IPS DF 19.7 (cell line): ENCODE measurements around the gene OAF.
A peak's percentile ranks its signal among the peaks of the same experiment; 100 is the strongest.
"Not testable (repeated sequence)": the region's sequence is repeated elsewhere in the genome, so short reads cannot be mapped to it uniquely, and the experiment has no call there.

ENCODE experiments used
- DNase-seq: peaks from one replicate; pipeline ENCODE4 v3.0.0-alpha.2; 2013; ENCODE audit warnings: low read depth, low spot score

OAF gene

DNA sequence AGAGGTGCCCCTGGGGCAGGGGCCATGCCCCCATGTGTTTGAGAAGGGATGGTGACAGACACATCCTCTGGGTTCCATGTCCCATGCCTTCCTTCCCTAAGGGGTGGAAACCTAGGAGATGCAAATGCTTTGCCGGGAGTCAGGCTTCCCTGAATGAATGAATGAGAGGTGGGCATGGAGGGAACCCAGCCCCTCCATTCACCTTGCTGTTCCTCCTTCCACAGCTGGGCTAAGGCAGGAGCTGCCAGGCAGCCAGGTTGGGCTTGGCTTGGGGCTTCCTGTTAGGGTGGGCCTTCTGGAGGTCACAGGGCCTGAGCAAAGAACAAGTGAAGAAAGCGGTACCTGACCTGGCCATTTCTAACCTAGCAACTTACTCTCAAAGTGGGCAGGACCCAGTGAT is 30.0 kb downstream of the OAF start:
- no peak for DNase-seq

DNA sequence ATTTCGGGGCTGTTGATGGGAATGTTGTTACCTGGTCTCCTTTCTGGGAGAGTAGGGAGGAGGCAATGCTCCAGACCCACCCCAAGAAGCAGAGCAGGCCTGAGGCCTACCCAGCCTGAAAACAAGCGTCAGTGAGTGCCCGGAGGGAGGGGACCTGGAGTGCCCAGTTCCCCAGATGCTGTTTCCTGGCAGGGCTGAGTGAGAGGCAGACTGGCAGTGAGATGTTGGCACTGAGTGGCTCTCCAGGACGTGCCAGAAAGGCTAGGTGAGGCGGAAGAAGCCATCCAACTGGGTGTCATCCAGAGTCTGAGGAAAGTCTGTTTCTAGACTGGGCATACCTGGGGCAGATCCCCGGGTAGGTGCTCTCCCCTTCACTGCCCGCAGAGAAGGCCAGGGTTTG is 30.4 kb downstream of the OAF start:
- no peak for DNase-seq

DNA sequence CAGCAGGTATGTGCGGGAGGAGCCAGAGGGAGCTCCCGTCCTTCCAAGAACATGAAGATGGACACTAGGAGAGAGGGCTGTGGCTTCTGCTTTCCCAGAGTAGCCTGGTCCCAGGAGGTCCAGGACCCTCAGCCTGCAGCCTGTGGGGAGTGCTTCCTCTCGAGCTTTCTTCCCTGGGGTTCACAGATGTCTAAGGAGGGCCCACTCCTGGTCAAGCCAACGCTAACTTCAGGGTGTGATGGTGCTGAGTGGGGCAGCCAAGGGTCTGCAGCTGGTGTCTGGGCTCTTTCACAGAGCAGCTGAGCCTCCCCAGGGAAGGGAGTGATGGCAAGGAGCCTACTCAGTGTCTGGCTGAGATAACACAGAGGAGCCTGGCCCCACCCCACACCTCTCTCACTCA is 32.4 kb downstream of the OAF start:
- DNase-seq, result no peak

DNA sequence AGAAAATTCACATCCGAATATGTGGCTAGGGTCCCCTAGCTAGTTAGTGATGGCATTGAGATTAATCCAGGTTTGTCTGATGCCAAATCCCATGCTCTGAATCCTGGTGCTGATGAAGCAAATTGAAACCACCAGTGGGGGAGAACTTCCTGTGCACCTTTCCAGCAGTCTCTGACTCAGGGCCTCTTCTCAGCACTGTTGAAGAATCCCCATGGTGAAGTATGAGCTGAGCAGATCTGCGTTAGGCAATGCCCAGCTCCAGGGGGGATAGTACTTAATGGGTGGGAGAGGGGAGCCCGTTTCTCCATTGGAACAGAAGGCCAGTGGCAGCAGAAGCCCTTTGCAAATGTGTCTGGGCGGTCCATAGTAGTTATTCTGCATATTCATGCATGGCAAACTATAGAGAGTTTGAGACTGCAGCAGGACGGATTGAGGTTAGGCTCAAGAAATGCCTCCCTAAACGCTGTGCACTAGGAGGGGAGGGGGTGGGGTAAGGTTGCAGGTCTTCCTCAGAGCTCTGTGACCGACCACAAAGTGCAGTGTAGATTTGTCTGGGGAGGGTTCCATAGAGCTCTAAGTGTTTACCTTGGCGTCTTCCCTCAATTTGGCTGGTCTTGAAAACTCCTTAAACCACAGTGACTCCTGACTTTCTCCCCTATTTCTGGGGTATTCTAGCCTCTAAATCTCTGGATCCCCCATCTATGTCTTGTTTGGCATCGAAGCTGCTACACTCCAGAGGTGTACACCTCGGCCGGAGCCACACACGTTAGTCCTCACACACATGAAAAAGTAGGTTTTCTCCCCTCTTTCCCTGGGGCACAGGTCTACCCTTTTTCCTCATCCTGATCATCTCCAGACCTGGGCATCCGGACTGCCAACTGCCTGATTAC is 33.9 kb downstream of the OAF start:
- DNase-seq, result no peak

DNA sequence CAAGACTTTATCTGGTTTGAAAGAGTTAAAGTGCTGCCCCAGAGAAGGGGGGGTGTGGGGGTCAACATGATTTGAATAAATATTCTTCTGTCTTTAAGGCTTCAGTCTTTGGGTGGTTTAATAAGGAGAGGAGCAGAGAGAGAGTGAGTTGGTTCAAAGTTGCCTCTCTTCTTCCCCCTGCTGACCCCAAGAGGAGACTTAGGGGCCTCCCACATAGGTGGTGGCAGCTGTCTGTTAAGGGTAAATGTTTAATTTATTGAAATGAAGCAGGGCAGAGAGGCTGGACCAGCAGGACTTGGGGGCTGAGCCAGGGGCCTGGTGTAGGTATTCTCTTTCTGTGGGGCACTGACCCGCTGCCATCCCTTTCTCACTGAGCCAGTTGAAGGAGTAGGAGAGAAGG is 34.6 kb downstream of the OAF start:
- no peak for DNase-seq

DNA sequence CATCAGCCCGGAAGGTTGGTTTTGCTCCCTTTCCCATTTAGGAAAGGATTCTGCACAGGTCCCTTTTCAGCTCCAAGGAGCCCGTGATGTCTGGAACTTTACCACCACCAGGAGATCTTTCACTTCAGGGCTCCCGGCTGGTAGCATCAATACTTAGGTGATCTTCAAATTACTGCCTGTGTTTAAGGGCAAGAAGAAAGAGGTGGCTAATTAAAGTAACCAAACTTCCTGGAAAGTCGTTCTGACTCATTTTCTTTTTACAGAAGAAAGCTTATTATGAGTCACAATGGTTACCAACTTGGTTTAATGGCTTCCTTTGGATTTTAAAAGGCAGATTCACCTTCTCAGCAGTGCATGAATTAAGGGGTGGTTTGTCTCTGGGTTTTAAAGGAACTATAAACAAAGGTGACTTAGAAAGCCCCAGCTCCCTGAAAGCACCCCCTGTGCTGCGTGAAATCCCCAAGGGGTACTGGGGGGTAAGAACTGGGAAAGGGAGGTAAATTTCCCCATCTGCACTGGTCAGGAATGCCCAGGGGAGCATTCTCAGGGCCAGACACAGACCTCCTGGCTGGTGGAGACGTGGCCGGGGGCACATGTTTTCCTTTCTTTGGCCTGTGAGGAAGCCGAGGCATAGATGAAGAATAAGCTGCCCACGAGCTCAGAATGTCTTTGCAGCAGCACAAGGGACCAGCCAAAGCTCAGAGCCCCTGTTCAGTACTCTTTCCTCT is 37.9 kb downstream of the OAF start:
- DNase-seq, result no peak

DNA sequence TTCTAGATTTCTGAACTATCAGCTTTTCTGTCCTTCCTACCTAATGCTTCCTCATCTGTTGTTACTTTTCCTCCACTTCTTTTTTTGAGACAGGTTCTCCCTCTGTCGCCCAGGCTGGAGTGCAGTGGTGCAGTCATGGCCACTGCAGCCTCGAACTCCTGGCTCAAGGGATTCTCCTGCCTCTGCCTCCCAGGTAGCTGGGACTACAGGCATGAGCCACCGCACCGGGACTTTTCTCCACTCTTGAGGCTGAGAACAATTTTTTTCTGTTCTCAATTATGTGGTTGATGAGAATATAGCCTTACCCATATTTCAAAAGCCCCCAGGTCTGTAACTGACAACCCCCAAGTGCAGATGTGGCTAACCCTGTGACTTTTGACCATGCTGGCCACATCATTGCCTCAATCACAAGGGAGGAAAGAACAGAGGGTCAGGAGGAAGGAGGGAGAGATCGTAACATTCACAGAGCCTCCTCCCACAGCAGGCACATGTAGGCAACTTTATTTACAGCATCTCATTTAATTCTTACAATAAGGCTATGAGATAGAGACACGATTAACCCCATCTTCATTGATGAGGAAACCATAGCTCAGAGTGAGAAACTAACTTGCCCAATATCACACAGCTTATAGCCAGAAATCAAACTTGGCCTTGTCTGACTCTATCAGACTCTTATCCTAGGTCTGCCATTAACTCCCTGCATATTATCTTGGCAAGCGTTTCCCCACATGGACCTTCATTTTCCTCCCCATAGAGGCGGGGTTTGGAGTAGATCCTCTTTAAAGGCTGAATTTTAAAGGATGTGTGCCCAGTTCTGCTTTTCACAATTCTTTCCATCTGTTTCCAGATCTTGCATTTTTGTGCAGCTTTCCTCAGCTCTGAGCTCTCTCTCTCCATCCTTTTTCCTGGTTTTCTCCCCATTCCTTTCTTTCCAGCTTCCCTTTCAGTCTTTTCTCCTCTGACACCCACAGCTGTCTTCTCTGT is 38.7 kb downstream of the OAF start:
- no peak for DNase-seq

DNA sequence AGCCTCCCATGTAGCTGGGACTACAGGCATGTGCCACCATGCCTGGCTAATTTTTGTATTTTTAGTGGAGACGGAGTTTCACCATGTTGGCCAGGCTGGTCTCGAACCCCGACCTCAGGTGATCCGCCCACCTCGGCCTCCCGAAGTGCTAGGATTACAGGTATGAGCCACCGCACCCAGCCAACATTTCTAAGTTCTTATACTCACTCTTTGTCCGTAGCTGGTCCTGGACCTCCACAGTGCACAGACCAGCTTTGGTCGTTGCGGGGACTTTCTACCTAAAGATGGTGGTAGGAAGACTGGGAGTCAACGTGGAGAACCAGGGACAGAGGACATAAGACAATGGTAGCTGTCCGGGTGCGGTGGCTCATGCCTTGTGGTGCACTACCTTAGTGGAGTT is 42.5 kb downstream of the OAF start:
- DNase-seq, result not testable (repeated sequence)

DNA sequence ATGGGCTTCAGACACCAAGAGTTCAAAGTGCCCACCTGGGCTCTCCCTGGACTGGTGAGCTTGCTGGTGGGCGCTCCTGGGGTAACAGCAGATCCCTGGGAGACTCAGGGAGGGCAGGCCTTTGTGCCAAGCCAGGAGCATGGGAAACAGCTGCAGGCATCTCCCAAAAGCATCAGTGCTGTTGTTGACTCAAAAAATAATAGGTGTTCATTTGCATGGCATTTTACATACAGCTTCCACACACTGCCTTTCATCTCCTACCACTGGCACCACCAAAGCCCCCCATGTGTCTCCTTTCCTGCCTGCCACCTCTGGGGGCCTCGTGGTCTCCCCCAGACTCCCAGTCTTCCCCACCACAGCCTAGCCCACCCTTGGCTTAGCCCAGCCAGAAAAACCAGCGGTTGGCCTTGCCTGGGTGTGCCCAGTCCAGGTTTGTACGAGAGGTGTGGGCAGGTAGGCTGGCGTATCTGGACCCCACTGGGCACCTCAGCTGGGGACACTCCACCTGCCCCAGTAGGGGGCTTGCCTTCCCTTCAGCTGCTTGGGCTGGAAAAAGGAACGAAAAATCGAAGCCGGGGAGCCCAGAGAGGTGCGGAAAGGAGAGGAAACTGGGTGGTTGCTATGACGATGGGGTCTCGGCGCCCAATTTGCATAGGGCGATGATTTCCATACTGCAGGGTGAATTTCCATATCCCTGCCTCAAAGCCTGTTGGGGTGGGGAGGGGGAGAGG is 44.1 kb downstream of the OAF start:
- peak; percentile 79 for DNase-seq

DNA sequence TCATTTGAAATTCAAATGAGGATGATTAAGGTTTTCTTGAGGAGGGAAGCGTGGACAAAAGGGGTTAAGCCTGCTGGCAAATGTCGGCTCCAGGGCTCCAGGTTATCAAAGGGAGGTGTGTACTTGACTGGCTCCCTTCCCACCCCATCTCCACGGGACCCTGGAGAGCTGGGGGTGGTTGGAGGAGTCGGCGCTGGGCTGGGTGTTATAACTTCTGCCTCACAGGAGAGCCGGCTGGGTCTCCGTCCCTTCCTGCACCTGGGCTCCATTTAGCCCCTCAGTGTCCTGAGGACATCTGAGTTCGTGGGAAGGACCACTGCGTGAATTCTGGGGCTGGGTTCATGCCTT is 44.7 kb downstream of the OAF start:
- no peak for DNase-seq

DNA sequence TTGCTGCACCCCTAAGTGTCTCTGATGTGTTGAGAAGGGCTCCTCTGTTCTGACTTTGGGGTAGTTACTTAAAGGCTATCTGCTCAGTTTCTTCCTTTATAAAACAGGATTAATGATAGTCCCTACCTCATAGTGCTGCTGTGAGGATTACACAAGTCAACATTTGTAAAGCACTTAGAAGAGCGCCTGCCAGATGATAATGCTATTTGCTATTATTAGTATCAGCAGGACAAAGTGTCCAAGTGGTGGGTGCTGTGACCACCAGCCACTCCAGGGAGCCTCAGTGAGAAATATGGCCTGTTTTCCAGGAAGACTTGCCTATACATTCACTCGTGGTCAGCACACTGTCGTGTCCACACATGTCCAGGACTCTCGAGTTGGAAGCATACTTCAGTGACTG is 45.3 kb downstream of the OAF start:
- DNase-seq, result no peak

DNA sequence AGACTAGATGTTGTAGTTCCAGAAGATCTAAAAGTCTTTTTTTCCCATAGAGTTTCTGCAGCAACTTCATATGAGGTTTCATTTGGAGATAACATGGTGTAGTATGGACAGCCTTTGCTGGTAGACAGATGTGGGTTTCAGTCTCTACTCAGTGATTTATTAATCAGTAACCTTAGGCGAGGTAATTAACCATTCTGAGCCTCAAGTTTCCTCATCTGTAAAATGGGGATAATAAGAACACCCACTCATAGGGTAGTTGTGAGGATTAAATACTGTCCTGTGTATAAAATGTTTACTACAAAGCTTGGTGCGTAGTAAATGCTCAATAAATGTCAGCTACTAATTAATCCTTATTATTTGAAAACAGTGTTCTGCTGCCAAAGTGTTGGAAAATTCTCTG is 45.9 kb downstream of the OAF start:
- no peak for DNase-seq

DNA sequence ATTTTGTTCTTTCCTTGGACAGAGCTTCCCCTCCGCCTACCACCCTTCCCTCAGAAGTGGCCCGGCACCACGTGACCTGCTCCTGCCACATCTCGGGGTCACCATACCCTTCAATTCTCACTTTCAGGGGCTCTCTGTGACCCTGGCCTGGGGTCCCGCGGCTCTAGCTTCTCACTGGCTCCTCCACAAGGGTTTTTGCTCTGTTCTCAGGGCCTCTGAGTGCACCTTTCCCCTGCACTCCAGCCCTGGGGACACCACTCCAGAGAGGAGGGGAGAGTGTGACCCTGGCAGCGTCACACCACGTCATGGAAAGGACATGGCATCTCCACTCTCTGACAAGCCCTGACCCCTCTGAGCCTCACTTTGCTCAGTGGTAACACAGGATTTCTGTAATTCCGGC is 46.5 kb downstream of the OAF start:
- DNase-seq, result no peak

DNA sequence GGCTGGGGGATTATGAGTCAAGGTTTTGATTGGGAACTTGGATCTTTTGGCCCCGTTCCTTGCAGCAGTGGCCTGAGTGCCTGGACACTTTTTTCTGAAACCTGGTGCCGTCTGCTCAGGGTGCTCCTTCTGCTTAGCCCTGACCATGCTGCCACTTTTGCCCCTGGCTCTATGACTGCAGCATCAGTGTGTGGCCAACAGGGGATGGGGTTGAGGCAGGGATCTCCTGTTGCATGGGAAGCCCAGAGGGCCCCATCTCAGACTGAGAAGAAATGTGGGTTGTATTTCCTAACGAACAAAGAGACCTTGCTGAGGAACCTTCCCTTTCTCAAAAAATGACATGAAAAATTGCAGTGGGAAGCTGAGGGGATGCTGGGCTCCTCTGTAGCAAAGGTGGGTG is 47.8 kb downstream of the OAF start:
- no peak for DNase-seq

DNA sequence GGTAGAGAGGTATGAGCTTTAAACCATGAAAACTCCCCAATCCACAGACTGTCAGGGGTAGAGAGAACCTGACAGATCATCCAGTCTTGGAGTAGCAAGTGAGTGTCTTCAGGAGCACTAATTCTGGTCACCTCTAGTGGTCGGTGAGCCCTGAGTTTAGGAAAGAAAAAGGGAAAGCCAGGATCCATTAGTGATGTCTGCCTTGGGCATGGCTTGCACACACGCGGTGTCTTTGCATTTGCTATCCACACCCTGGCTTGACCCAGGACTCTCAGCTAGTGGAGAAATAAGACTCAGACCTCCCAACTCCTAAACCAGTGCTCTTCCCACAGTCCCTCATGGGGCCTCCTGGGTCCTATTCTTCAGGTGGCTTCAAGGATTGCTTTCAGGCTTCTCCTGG is 48.4 kb downstream of the OAF start:
- DNase-seq, result no peak

DNA sequence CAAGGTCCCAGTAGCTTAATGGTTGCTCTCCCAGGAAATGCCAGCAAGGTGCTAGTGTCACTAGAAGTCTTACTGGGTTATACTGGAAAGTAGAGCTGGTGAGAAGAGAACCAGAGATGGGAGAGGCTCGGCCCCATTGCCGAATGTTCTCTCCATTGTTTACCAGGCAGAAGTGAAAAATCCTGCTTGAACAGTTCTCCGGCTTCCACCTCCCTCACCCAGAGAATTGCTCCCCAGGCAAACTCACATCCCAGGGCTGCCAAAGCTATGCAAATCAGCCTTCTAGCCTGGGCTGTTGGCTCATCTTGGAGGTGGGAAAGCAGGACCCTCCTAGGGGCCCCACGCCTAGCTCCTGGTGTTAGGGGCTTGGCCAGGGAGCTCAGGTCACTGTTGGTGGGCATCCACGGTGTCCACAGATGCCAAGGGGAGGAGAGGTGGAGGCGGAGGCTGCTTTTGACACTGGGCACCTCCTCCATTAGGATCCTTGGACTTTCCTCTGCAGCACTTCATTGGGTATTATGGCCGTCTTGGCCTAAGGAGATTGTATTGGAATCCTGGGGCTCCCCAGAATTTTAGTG is 49.2 kb downstream of the OAF start:
- DNase-seq, result no peak

DNA sequence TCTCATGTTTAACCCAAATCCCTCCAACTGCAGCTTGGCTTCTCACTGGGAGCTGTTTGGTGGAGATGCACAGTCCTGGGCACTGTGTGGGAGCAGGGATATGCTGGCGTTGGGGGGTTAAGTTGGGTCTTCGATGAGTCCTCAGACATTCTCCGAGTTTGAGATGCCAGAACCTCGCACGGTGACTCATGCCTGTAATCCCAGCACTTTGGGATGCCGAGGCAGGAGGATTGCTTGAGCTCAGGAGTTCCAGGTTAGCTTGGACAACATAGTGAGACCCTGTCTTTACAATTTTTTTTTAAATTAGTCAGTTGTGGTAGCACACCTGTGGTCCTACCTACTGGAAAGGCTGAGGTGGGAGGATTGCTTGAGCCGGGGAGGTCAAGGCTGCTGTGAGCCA is 49.8 kb downstream of the OAF start:
- DNase-seq, result no peak

DNA sequence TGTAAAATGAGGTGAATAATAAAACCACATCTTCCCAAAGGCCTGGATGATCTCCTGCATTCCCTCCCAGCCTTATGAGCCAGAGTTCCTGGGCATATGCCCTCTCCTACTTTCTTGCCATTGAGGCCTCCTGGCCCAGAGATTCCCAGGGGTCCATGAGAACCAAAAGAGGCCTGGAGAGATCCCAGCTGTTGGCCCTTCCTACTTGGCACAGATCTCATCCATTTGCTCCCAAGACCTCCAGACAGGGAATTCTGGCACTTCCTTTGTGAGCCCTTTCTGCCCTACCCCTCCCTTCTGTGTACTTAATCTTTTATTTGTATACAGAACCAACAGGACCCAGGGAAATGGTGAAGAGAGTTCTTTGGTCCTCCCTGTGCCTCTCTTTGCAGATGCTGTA is 50.5 kb downstream of the OAF start:
- DNase-seq, result no peak

DNA sequence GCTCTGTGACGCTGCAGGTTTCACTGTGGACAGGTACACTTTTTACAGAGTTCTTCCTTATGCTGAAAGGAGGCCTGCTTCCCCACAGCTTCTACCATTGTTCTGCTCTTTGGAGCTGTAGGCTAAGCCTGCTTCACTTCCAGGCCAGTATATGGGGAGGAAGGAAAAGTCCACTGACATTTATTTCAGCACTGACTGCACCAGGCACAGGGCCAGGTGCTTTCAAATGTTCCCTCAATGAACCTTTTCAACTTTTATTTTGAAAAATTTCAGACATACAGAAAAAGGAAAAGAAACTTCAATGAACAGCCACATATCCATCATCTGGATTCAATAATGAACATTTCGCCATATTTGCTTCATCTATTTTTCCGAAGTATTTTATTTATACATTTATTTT is 51.1 kb downstream of the OAF start:
- DNase-seq, result no peak

DNA sequence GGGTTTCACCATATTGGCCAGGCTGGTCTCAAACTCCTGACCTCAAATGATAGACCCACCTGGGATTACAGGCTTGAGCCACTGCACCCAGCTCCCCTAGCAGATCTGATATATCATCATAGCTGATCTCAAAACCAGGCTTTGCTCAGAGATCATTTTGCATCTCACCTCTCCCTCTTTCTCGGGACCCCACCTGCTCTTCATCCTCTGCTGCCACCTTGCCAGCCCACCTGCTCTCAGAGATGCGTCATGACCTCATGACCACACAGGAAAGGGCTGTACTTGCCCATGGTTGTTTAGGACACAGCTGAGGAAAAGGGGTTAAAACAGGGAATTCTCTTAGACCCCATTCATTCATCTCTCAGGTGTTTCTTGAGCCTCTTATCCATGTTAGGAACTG is 56.5 kb downstream of the OAF start:
- DNase-seq, result no peak

DNA sequence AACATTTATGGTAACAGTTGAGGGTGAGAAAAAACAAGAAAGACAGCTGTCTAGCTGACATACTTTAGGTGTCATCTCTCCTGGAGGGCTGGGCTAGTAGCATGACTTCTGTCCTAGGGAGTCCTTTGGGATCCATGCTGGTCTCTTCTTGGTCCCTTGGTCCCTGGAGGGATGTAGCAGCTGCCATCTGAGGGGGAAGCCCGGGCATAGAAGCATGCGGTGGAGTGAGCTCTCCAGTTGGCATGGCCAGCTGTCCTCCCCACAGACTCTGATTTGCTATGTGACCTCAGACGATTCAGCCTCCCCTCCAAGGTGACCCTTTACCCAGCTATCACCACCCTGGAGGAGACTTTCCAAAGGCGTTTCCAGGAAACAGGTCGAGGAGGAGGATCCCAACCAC is 57.9 kb downstream of the OAF start:
- DNase-seq, result no peak
